Osteoblast (primary cell): ENCODE data around the gene MTMR2. TPM values are rescaled to one million over a fixed set of nuclear protein-coding genes. Genes with fewer than 3 reads are reported as not detected.

Source experiments
- DNase-seq: peaks from one replicate; pipeline ENCODE4 v3.0.0; 2011; ENCODE audit warnings: low spot score, mixed read lengths; ENCODE audit not compliant: insufficient read length; ENCODE audit errors: missing footprints
- H2AFZ ChIP-seq: 2 replicates; pipeline ENCODE4 v1.6.0; 2011; ENCODE audit warnings: mild to moderate bottlenecking, low read length
- H3K27ac ChIP-seq: 2 replicates; pipeline ENCODE4 v1.5.1; 2011; ENCODE audit warnings: mild to moderate bottlenecking, low read depth, low read length, moderate library complexity
- H3K27me3 ChIP-seq: 2 replicates; pipeline ENCODE4 v1.6.0; 2012; ENCODE audit warnings: mild to moderate bottlenecking, control low read depth, inconsistent platforms, low read length, moderate library complexity; ENCODE audit not compliant: insufficient read depth
- H3K36me3 ChIP-seq: 2 replicates; pipeline ENCODE4 v1.5.1; 2011; ENCODE audit warnings: mild to moderate bottlenecking, low read length, control low read depth, moderate library complexity; ENCODE audit not compliant: insufficient read depth
- H3K4me1 ChIP-seq: 2 replicates; pipeline ENCODE4 v1.5.1; 2011; ENCODE audit warnings: mild to moderate bottlenecking, low read length, control low read depth, moderate library complexity; ENCODE audit not compliant: insufficient read depth
- H3K4me2 ChIP-seq: 2 replicates; pipeline ENCODE4 v1.6.0; 2011; ENCODE audit warnings: mild to moderate bottlenecking, low read length; ENCODE audit not compliant: insufficient read depth
- H3K4me3 ChIP-seq: fragments of 200-600 bp; sonication (generic); 3 replicates; pipeline ENCODE4 v1.5.1; 2012; ENCODE audit warnings: mild to moderate bottlenecking, low read length, inconsistent platforms; ENCODE audit not compliant: insufficient read depth
- H3K79me2 ChIP-seq: 2 replicates; pipeline ENCODE4 v1.6.0; 2012; ENCODE audit warnings: mild to moderate bottlenecking, low read length, control low read depth, inconsistent platforms; ENCODE audit not compliant: insufficient read depth
- H3K9me3 ChIP-seq: 2 replicates; pipeline ENCODE4 v1.5.1; 2011; ENCODE audit warnings: low read depth, low read length, control low read depth
- H4K20me1 ChIP-seq: 2 replicates; pipeline ENCODE4 v1.6.0; 2012; ENCODE audit warnings: mild to moderate bottlenecking, low read length, control low read depth; ENCODE audit not compliant: insufficient read depth
- CTCF ChIP-seq: IDR thresholded peaks from 2 replicates; pipeline ENCODE4 v1.5.1; 2011; ENCODE audit warnings: mild to moderate bottlenecking, low read depth, low read length, moderate library complexity; ENCODE audit errors: extremely low read depth
- total RNA-seq: library from RNA; depleted of rRNA; stranded (reverse); fragments of >200 nt; gene quantifications from 2 replicates; pipeline ENCODE4 v1.2.3, GENCODE V29; 2012

Gene MTMR2
- total RNA-seq, 1 donor, result 44.9 TPM

- Histone ChIP-seq H3K36me3 (peaks cover 9% of the 10 kb centered on the region), H3K4me1 (no peaks in the 10 kb centered on the region), H3K27ac (no peak overlapping the region), H4K20me1 (no peaks in the 10 kb centered on the region), H3K79me2 (peaks cover 4% of the 10 kb centered on the region), H3K9me3 (no peaks in the 10 kb centered on the region), H3K4me2 (no peak overlapping the region), H2AFZ (no peak overlapping the region), H3K27me3 (no peaks in the 10 kb centered on the region), H3K4me3 (no peak overlapping the region)
- no peak for TF ChIP-seq CTCF
- DNase-seq, result no peak
Measured at GRCh38 chr11:95802806-95803205, 121.1 kb downstream of the MTMR2 start.

DNA sequence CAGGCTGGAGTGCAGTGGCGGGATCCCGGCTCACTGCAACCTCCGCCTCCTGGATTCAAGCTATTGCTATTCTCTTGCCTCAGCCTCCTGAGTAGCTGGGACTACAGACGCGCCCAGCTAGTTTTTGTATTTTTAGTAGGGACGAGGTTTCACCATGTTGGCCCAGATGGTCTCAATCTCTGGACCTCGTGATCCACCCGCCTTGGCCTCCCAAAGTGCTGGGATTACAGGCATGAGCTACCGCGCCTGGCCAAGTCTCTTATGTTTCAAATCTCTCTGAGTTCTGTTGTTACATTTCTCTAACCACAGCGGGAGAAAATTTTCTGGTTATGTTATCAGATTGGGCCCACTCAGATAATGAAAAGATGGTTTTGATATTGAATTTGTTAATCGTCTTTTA is 123.5 kb downstream of the MTMR2 start:
- no peak overlapping the region for H3K4me2 ChIP-seq
- DNase-seq, result no peak

DNA sequence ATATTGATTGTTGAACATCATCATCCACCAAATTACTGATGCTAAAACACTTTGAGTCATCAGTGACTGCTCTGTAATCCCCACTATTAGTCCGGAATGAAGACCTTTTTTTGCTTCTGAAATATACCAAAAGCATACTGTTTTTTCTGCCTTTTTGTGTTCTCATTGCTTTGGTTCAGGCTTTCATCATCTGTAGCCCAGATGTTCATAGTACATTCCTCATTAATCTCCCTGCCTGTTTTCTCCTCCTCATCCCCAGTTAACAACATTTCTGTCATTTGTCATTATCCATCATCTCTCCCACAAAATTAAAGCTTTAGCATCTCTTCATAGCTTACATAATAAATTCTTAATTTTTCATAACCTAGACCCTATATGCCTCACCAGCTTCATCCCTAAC is 124.4 kb downstream of the MTMR2 start:
- no peak for TF ChIP-seq CTCF
- H3K27ac ChIP-seq, result no peak overlapping the region
- H3K9me3 ChIP-seq, result no peaks in the 10 kb centered on the region
- no peak overlapping the region for H3K4me3 ChIP-seq
- H3K4me1 ChIP-seq, result no peaks in the 10 kb centered on the region
- no peak overlapping the region for H2AFZ ChIP-seq
- no peak for DNase-seq
- peaks cover 9% of the 10 kb centered on the region for H3K36me3 ChIP-seq
- H3K79me2 ChIP-seq, result peaks cover 28% of the 10 kb centered on the region
- peaks cover 3% of the 10 kb centered on the region for H4K20me1 ChIP-seq
- H3K4me2 ChIP-seq, result no peak overlapping the region
- no peaks in the 10 kb centered on the region for H3K27me3 ChIP-seq

More for the DNA sequence above, 123.5 kb downstream of the MTMR2 start:
- Histone ChIP-seq H3K79me2 (peaks cover 21% of the 10 kb centered on the region), H3K4me3 (no peak overlapping the region), H3K4me1 (no peaks in the 10 kb centered on the region), H4K20me1 (peaks cover 3% of the 10 kb centered on the region), H3K9me3 (no peaks in the 10 kb centered on the region), H3K27me3 (no peaks in the 10 kb centered on the region), H3K27ac (no peak overlapping the region), H3K36me3 (peaks cover 9% of the 10 kb centered on the region), H2AFZ (no peak overlapping the region)
- no peak for TF ChIP-seq CTCF

GRCh38 chr11:95796501-95796900 is 127.4 kb downstream of the MTMR2 start:
- Histone ChIP-seq H3K4me2 (no peak overlapping the region), H3K36me3 (peaks cover 9% of the 10 kb centered on the region), H3K27me3 (no peaks in the 10 kb centered on the region), H3K4me3 (no peak overlapping the region), H4K20me1 (peaks cover 3% of the 10 kb centered on the region), H2AFZ (no peak overlapping the region), H3K79me2 (peaks cover 55% of the 10 kb centered on the region), H3K9me3 (no peaks in the 10 kb centered on the region), H3K27ac (no peak overlapping the region), H3K4me1 (peaks cover 4% of the 10 kb centered on the region)
- TF ChIP-seq CTCF, result no peak
- DNase-seq, result no peak
